Activated CD4-positive, alpha-beta T cell treated with anti-CD3 and anti-CD28 coated beads, Interleukin-2, amount 10 ng/mL, durations not matched to agents 24 days and 14 days (primary cell): ENCODE results near the gene ARMC9. TPM values are rescaled to one million over a fixed set of nuclear protein-coding genes. Genes with fewer than 3 reads are reported as not detected.
"Not testable (repeated sequence)": the region's sequence is repeated elsewhere in the genome, so short reads cannot be mapped to it uniquely, and the experiment has no call there.

ENCODE experiments used
- DNase-seq: peaks from one replicate; pipeline ENCODE4 v3.0.0; 2022
- H3K27ac Mint-ChIP-seq: one replicate; pipeline ENCODE4 v1.8.0; 2022; ENCODE audit warnings: mild to moderate bottlenecking, mixed read lengths
- H3K27me3 Mint-ChIP-seq: one replicate; pipeline ENCODE4 v1.8.0; 2022; ENCODE audit warnings: mixed read lengths
- H3K36me3 Mint-ChIP-seq: one replicate; pipeline ENCODE4 v1.8.0; 2022; ENCODE audit warnings: low read depth, mild to moderate bottlenecking, mixed read lengths
- H3K4me1 Mint-ChIP-seq: one replicate; pipeline ENCODE4 v1.8.0; 2021; ENCODE audit warnings: mixed read lengths
- H3K4me3 Mint-ChIP-seq: one replicate; pipeline ENCODE4 v1.8.0; 2022; ENCODE audit warnings: mild to moderate bottlenecking, moderate library complexity, mixed read lengths
- H3K9me3 Mint-ChIP-seq: one replicate; pipeline ENCODE4 v1.8.0; 2021; ENCODE audit warnings: mixed read lengths
- intact Hi-C: fragments of 100-400 bp; cut with micrococcal nuclease; formaldehyde crosslinking; loops from one replicate; pipeline ENCODE4 v1.15.1; 2023
- total RNA-seq: library from RNA; stranded (reverse); gene quantifications from 2 replicates; pipeline ENCODE4 v1.2.3, GENCODE V29; 2022

The ARMC9 gene
- total RNA-seq, 1 donor from 2014 or later: 5.9 TPM

GRCh38 chr2:231187736-231188505, 10.5 kb upstream of the ARMC9 start:
- H3K4me1 Mint-ChIP-seq: no peaks in the 10 kb centered on the region
- H3K27me3 Mint-ChIP-seq: peaks cover 33% of the 10 kb centered on the region
- H3K36me3 Mint-ChIP-seq: no peaks in the 10 kb centered on the region
- DNase-seq: no peak
- H3K4me3 Mint-ChIP-seq: no peak overlapping the region
- no peak overlapping the region for H3K27ac Mint-ChIP-seq
- intact Hi-C loops: no loop called here
- H3K9me3 Mint-ChIP-seq: no peaks in the 10 kb centered on the region

GRCh38 chr2:231188506-231189170, 9.8 kb upstream of the ARMC9 start:
- Mint-ChIP-seq H3K27ac (no peak overlapping the region), H3K36me3 (no peaks in the 10 kb centered on the region), H3K27me3 (peaks cover 36% of the 10 kb centered on the region), H3K9me3 (no peaks in the 10 kb centered on the region), H3K4me3 (no peak overlapping the region), H3K4me1 (no peaks in the 10 kb centered on the region)
- DNase-seq: no peak
- intact Hi-C loops: no loop called here

- Mint-ChIP-seq H3K4me3 (no peak overlapping the region), H3K27me3 (peaks cover 38% of the 10 kb centered on the region), H3K36me3 (no peaks in the 10 kb centered on the region), H3K9me3 (no peaks in the 10 kb centered on the region), H3K27ac (no peak overlapping the region), H3K4me1 (no peaks in the 10 kb centered on the region)
- DNase-seq: no peak
- intact Hi-C loops: no loop called here
These were observed 9.3 kb upstream of the ARMC9 start for GRCh38 chr2:231189171-231189530.

GRCh38 chr2:231189571-231190495, 8.6 kb upstream of the ARMC9 start:
- Mint-ChIP-seq H3K4me1 (no peaks in the 10 kb centered on the region), H3K27me3 (peaks cover 42% of the 10 kb centered on the region), H3K4me3 (no peak overlapping the region), H3K27ac (no peak overlapping the region), H3K36me3 (no peaks in the 10 kb centered on the region), H3K9me3 (no peaks in the 10 kb centered on the region)
- no peak for DNase-seq
- intact Hi-C loops: no loop called here

GRCh38 chr2:231190531-231191197, 7.8 kb upstream of the ARMC9 start:
- intact Hi-C loops: no loop called here
- H3K4me1 Mint-ChIP-seq: no peaks in the 10 kb centered on the region
- DNase-seq: no peak

GRCh38 chr2:231191896-231192872, 6.2 kb upstream of the ARMC9 start:
- Mint-ChIP-seq H3K4me1 (no peaks in the 10 kb centered on the region), H3K27me3 (peaks cover 52% of the 10 kb centered on the region), H3K9me3 (no peaks in the 10 kb centered on the region), H3K27ac (no peak overlapping the region), H3K4me3 (no peak overlapping the region), H3K36me3 (no peaks in the 10 kb centered on the region)
- no peak for DNase-seq
- intact Hi-C loops: no loop called here

More at GRCh38 chr2:231190531-231191197, 7.8 kb upstream of the ARMC9 start:
- Mint-ChIP-seq H3K4me3 (no peak overlapping the region), H3K27ac (no peak overlapping the region), H3K9me3 (no peaks in the 10 kb centered on the region), H3K27me3 (peaks cover 46% of the 10 kb centered on the region), H3K36me3 (no peaks in the 10 kb centered on the region)

- Mint-ChIP-seq H3K4me1 (no peaks in the 10 kb centered on the region), H3K27me3 (peaks cover 46% of the 10 kb centered on the region), H3K27ac (no peak overlapping the region), H3K9me3 (no peaks in the 10 kb centered on the region), H3K4me3 (no peak overlapping the region), H3K36me3 (no peaks in the 10 kb centered on the region)
- intact Hi-C loops: no loop called here
- DNase-seq: no peak
These were observed 5.2 kb upstream of the ARMC9 start for GRCh38 chr2:231193216-231193615.

GRCh38 chr2:231196592-231196991, 1.8 kb upstream of the ARMC9 start:
- no peaks in the 10 kb centered on the region for H3K9me3 Mint-ChIP-seq
- intact Hi-C loops: no loop called here
- peaks cover 38% of the 10 kb centered on the region for H3K27me3 Mint-ChIP-seq
- no peak overlapping the region for H3K4me3 Mint-ChIP-seq
- H3K4me1 Mint-ChIP-seq: peaks cover 12% of the 10 kb centered on the region
- no peak for DNase-seq
- no peak overlapping the region for H3K27ac Mint-ChIP-seq
- H3K36me3 Mint-ChIP-seq: no peaks in the 10 kb centered on the region

GRCh38 chr2:231197196-231197595, 1.2 kb upstream of the ARMC9 start:
- H3K9me3 Mint-ChIP-seq, H3K27ac Mint-ChIP-seq, intact Hi-C loops, DNase-seq, H3K36me3 Mint-ChIP-seq: not testable (repeated sequence)
- peaks cover 36% of the 10 kb centered on the region for H3K27me3 Mint-ChIP-seq
- peak overlapping the region; percentile 93 for H3K4me3 Mint-ChIP-seq
- peaks cover 13% of the 10 kb centered on the region for H3K4me1 Mint-ChIP-seq

GRCh38 chr2:231197706-231198290, 633 bp upstream of the ARMC9 start:
- peaks cover 13% of the 10 kb centered on the region for H3K4me1 Mint-ChIP-seq
- H3K9me3 Mint-ChIP-seq: no peaks in the 10 kb centered on the region
- H3K27me3 Mint-ChIP-seq: peaks cover 31% of the 10 kb centered on the region
- no peaks in the 10 kb centered on the region for H3K36me3 Mint-ChIP-seq
- intact Hi-C loops: no loop called here
- peak overlapping the region; percentile 93 for H3K4me3 Mint-ChIP-seq
- DNase-seq: no peak
- peak overlapping the region; percentile 41 for H3K27ac Mint-ChIP-seq

GRCh38 chr2:231199219-231199618, 788 bp downstream of the ARMC9 start:
- DNase-seq: no peak
- Mint-ChIP-seq H3K4me1 (peaks cover 13% of the 10 kb centered on the region), H3K4me3 (peak overlapping the region; percentile 93), H3K36me3 (no peaks in the 10 kb centered on the region), H3K27ac (no peak overlapping the region), H3K27me3 (peaks cover 24% of the 10 kb centered on the region), H3K9me3 (no peaks in the 10 kb centered on the region)
- intact Hi-C loops: no loop called here

- Mint-ChIP-seq H3K27ac (no peak overlapping the region), H3K9me3 (no peaks in the 10 kb centered on the region), H3K36me3 (no peaks in the 10 kb centered on the region), H3K4me1 (peaks cover 13% of the 10 kb centered on the region), H3K27me3 (peaks cover 16% of the 10 kb centered on the region), H3K4me3 (peak overlapping the region; percentile 17)
- DNase-seq: no peak
- intact Hi-C loops: no loop called here
These were observed 2.5 kb downstream of the ARMC9 start for GRCh38 chr2:231200805-231201474.
